Adrenal gland (tissue), 5 donors: ENCODE measurements around the gene ZNF664.

Source experiments
- CTCF ChIP-seq, 6 experiments: fragments of 450-650 bp in 4 of 6; fragments of 200-600 bp in 2 of 6; sonication (generic) in 1 of 6; IDR thresholded peaks; 1 replicate in 5 of 6; 2 replicates in 1 of 6; pipeline versions ENCODE4 v1.5.1 to v1.8.0; 2016 to 2021; ENCODE audit warnings: antibody characterized with exemption in 6 of 6, mild to moderate bottlenecking in 2 of 6, moderate library complexity in 1 of 6
- POLR2A ChIP-seq, 2 donors: fragments of 450-650 bp; IDR thresholded peaks; one replicate each; pipeline ENCODE4 v1.6.1; 2017; ENCODE audit warnings: antibody characterized with exemption in 2 of 2, mild to moderate bottlenecking in 2 of 2, moderate library complexity in 1 of 2
- donor health status: DM: no; HTN: no; CAD: no.

DNA sequence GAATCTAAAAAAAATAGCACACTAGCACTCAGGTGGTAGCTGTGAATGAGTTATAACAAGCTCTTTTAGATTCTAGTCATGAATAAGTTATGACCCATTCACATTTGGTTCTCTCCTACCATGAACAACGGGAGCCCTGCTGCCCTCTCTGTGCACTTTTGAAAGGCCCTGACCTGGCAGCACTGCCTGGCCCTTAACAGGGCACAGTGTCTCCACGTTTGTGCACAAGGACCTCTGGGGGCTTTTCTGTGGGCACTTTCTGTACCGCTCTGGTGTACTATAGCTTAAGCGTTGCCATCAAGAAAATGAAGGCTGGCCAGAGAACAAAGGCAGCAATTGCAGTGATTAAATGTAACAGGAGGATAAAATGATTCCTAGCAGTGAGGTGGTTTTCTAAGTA lies 21.5 kb upstream of the ZNF664 start:
- no peak for TF ChIP-seq CTCF (IDR thresholded peaks at IDR 0.05)
- TF ChIP-seq POLR2A (IDR thresholded peaks at IDR 0.05), result no peak
